ENCODE results near the gene SAPCD2. TPM values are rescaled to one million over a fixed set of nuclear protein-coding genes. Genes with fewer than 3 reads are reported as not detected.

SAPCD2 gene
- total and polyA plus RNA-seq, 9 of the 15 experiments (the other 6 are each of a cell fraction or from before 2014, with no cell fraction given), result 3.4 to 91.8 (median 18.8) TPM

GRCh38 chr9:137080260-137081122 lies 10.1 kb upstream of the SAPCD2 start:
- Histone ChIP-seq H3K27me3 (ENCODE audit: control insufficient read depth in 2 of 2, insufficient read depth in 2 of 2, low read length in 2 of 2) (no peaks in the 10 kb centered on the region), H3K79me2 (ENCODE audit: control insufficient read depth, insufficient read depth, low read length) (peaks cover 2% of the 10 kb centered on the region; the same call in 2 of the 3 replicates), H3K9me1 (ENCODE audit: control insufficient read depth, insufficient read depth, low read length) (no peaks in the 10 kb centered on the region), H3K4me2 (ENCODE audit: insufficient read depth, low read length) (no peak overlapping the region), H3K9ac (ENCODE audit: insufficient read depth in 1 of 2, low read depth in 2 of 2, low read length in 2 of 2) (peak overlapping the region in 1 of 2 experiments; percentile 65; a peak in 2 of 4 replicates), H3K4me3 (no peak overlapping the region), H3K36me3 (ENCODE audit: control insufficient read depth, insufficient read depth, low read length) (peaks cover 10% of the 10 kb centered on the region; the same call in 1 of the 3 replicates), H4K20me1 (replicated peaks; ENCODE audit: control insufficient read depth, insufficient read depth, low read length) (no peaks in the 10 kb centered on the region), H3K27ac (ENCODE audit: extremely low read depth, low read depth, low read length) (no peak overlapping the region), H2AFZ (ENCODE audit: low read depth, low read length) (no peak overlapping the region), H3K9me3 (replicated peaks; ENCODE audit: control insufficient read depth, insufficient read depth, low read depth, low read length) (no peaks in the 10 kb centered on the region), H3K4me1 (replicated peaks in 1 of 2; ENCODE audit: control insufficient read depth in 2 of 2, insufficient read depth in 2 of 2, low read length in 2 of 2) (peaks cover 18 to 81% of the 10 kb centered on the region in 2 experiments; a peak in 4 of 5 replicates)
- intact Hi-C loops (cut with micrococcal nuclease) (no loop called here), in situ Hi-C loops (cut with MboI) (no loop called here)
- FAIRE-seq (no peak), ATAC-seq (no peak), DNase-seq (ENCODE audit: extremely low read depth in 1 of 4, low spot score in 3 of 4) (no peak)
- 70% methylated on average over 21 of the region's 24 CpGs for WGBS (ENCODE audit: insufficient coverage, low coverage, missing lambda C conversion rate)
- no TSS peak for BruUV-seq (replicated peaks)
- POLR2A ChIA-PET, result interaction anchor here (0.6 kb wide), 1 partner anchor 33 kb away, joined by 3 read pairs; no protein-coding TSS in a partner anchor
- CTCF ChIA-PET (ENCODE audit: low intra/inter-chr PET ratio), result no interaction called here
- TF ChIP-seq, protein P1, sequence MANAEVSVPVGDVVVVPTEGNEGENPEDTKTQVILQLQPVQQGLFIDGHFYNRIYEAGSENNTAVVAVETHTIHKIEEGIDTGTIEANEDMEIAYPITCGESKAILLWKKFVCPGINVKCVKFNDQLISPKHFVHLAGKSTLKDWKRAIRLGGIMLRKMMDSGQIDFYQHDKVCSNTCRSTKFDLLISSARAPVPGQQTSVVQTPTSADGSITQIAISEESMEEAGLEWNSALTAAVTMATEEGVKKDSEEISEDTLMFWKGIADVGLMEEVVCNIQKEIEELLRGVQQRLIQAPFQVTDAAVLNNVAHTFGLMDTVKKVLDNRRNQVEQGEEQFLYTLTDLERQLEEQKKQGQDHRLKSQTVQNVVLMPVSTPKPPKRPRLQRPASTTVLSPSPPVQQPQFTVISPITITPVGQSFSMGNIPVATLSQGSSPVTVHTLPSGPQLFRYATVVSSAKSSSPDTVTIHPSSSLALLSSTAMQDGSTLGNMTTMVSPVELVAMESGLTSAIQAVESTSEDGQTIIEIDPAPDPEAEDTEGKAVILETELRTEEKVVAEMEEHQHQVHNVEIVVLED (CRISPR knock-in tag; IDR thresholded peaks at IDR 0.05), result no peak
- no peak for TF ChIP-seq NUFIP1 (IDR thresholded peaks at IDR 0.05; ENCODE audit: partially characterized antibody)
- no peak for TF ChIP-seq ZNF146 (CRISPR knock-in tag; IDR thresholded peaks at IDR 0.05; ENCODE audit: unreplicated experiment)
- no peak for TF ChIP-seq E2F8 (IDR thresholded peaks at IDR 0.05; ENCODE audit: low read depth, partially characterized antibody)
- no peak for TF ChIP-seq PML (IDR thresholded peaks at IDR 0.05; ENCODE audit: low read length)
- TF ChIP-seq SOX6 (IDR thresholded peaks at IDR 0.05), result no peak
- TF ChIP-seq RFX5 (IDR thresholded peaks at IDR 0.05; ENCODE audit: low read depth, low read length), result no peak
- TF ChIP-seq MAZ (CRISPR knock-in tag; conservative IDR thresholded peaks at IDR 0.05 in 1 of 2, IDR thresholded peaks at IDR 0.05 in 1 of 2), result no peak
- TF ChIP-seq MTA2 (IDR thresholded peaks at IDR 0.05; ENCODE audit: low read depth), result no peak
- TF ChIP-seq E2F3 (CRISPR knock-in tag; IDR thresholded peaks at IDR 0.05), result no peak
- TF ChIP-seq E2F4 (CRISPR knock-in tag; IDR thresholded peaks at IDR 0.05; ENCODE audit: low read depth), result no peak
- TF ChIP-seq POLR2A (conservative IDR thresholded peaks at IDR 0.05), result no peak
- TF ChIP-seq PBX2 (CRISPR knock-in tag; IDR thresholded peaks at IDR 0.05; ENCODE audit: low read depth), result no peak
- no peak for TF ChIP-seq PBX2 (tag; conservative IDR thresholded peaks at IDR 0.05; ENCODE audit: low read depth)

Data from K562 (cell line).